ENCODE data around the gene HSPB8.

Gene HSPB8

DNA sequence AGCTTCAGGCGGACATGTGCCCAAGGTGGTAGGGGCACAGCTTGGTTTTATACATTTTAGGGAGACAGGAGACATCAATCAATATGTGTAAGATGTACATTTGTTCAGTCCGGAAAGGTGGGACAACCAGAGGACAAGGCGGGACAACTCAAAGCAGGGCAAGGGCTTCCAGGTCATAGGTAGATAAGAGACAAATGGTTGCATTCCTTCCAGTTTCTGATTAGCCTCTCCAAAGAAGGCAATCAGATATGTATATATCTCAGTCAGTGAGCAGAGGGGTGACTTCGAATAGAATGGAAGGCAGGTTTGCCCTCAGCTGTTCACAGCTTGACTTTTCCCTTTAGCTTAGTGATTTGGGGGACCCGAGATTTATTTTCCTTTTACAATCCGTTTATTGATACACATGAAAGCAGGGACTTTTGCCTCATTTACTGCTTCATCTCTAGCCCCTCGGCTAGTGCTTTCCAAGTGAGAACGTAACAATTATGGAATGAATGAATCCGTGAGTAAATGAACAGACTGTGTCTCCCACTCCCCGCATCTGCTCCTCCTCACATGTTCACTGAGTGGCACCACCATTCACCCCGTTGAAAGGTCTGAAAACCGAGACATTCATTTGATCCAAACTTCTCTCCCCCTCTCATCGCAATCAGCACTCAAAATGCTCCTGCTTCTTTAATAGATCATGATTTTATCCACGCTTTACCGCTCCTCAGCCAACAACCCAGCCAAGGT lies 6.9 kb upstream of the HSPB8 start:
- DNase-seq = no peak

DNA sequence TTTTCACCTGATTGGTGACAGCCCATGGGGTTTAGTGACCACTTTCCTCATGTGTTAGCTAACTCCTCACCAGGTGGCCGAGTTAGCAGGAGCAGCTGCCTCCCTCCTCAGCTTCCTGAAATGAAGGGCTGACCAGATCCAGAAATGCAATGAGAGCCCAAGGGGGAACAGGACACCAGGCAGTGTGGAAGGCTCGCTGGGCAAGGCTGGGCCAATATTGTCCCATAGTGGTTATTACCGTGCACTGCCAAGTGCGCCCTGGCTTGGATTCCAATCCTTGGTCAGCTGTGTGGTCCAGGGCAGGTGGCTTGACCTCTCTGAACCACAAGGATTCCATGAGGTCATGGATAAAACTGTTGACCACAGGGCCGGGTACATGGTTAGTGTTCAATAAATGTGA lies 3.6 kb upstream of the HSPB8 start:
- no peak for DNase-seq

GRCh38 chr12:119176267-119177055 lies 2.3 kb upstream of the HSPB8 start:
- no peak for DNase-seq

GRCh38 chr12:119177056-119177325 lies 1.7 kb upstream of the HSPB8 start:
- no peak for DNase-seq

DNA sequence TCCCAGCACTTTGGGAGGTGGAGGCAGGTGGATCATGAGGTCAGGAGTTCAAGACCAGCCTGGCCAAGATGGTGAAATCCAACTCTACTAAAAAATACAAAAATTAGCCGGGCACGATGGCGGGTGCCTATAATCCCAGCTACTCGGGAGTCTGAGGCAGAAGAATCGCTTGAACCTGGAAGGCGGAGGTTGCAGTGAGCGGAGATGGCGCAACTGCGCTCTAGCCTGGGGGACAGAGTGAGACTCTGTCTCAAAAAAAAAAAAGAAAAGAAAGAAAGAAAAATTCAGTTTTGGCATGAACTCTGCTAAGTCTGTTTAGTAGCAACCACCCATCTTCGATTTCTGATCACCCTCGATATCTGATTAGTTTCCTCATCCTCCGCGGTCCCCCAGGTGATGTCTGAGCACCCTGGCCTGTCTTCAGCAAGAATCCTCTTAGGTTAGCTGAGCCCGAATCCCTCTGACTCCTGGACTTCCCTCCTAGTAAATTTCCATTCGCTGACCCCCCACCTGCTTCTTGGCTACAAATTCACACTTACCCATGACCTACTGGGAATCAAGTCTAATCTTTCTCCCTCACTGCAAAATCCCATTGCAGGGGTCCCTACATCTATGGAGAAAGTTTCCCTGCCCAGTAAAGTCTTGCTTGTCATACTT lies 879 bp upstream of the HSPB8 start:
- no peak for DNase-seq

DNA sequence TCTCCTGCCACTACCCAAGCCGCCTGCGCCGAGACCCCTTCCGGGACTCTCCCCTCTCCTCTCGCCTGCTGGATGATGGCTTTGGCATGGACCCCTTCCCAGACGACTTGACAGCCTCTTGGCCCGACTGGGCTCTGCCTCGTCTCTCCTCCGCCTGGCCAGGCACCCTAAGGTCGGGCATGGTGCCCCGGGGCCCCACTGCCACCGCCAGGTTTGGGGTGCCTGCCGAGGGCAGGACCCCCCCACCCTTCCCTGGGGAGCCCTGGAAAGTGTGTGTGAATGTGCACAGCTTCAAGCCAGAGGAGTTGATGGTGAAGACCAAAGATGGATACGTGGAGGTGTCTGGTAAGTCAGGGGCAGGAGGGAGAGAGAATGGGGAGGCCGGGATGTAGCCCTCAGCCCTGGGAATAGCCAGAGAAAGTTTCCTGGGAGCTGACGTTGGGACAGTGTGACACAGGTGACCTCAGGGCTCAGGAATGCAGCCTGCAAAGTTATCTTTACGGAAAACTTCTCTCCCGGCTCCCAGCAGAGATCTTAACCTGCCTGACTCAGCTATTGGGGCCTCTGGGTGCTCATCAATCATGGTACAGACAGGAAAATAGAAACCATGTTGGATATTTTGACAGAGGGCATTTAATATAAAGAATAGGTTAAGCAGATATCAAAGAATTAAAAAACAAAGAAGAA lies 747 bp downstream of the HSPB8 start:
- no peak for DNase-seq

GRCh38 chr12:119180380-119181040 lies 1.8 kb downstream of the HSPB8 start:
- DNase-seq = no peak

- DNase-seq = no peak
Observed at GRCh38 chr12:119181202-119181601, 2.5 kb downstream of the HSPB8 start.

DNA sequence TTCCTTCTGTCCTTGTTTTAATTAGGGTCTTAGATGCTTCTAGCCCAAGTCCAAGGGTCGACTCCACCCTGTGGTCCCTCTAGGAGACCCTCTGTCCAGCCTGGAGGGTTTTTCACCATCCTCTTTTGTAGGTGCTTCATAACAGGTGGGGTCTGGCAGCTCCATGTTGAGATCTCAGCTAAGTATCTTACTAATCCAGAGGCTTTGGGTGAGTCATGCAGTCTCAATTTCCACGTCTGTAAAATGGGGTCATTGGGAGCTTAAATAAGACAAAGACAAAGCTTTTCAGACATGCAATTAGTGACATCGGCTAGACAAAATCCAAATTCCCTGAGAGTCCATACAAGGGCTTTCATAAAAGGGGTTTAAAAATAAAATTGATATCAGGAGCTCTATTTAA lies 3.2 kb downstream of the HSPB8 start:
- no peak for DNase-seq

GRCh38 chr12:119182701-119183493 lies 4.2 kb downstream of the HSPB8 start:
- no peak for DNase-seq

DNA sequence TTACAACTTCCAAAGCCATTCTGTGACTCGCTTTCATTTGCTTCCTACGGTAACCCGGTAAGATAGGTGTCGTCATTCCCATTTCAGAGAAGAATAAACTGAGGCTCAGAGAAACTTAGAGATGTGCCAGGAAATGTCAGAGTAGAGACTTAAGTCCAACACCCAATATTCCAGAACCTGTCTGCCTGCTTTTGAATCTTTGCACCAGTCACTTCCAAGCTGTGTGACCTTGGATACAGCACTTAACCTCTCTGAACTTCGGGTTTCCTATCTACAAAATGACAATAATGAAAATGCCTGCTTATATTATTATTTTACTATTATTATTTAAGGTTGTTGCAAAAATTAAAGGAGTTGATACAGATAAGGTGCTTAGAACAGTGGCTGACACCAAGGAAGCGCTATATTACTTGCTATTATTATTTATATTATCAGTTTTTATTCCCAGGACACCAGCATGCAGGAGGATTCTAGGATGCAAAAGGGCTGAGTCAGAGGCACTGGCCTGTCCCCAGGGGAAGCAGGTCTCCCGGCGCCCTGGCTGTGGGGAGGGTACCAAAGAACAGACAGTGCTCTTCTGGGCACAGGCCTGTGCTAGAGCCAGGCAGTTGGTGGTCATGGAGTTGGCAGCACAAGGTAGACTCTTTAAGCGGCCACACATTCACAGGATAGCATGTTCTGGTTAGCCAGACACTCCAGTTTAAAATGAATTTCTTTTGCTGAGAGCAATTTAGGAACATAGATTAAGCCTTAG lies 5.4 kb downstream of the HSPB8 start:
- no peak for DNase-seq

- no peak for DNase-seq
Observed at GRCh38 chr12:119195256-119195655, 16.5 kb downstream of the HSPB8 start.

DNA sequence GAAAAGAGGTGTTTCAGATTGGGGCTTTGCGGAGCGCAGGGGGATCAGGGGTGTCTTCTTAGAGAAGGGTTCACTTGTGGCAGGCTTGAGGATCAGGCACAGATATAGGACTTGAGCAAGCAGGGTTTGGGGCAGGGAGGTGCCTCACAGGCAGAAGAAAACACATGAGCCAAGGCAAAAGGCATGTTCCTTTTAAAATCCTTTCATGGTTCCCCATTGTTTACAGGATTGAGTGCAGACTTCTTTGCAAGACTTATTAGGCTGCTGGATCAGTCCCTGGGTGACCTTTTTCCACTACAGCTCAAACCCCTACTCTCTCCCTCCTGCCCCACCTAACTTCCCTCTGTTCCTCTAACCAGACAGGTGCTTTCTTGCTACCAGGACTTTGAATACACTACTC lies 19.7 kb downstream of the HSPB8 start:
- DNase-seq = no peak

GRCh38 chr12:119200601-119201000 lies 21.9 kb downstream of the HSPB8 start:
- DNase-seq = no peak

- DNase-seq = no peak
Observed at GRCh38 chr12:119201789-119202543, 23.2 kb downstream of the HSPB8 start.

DNA sequence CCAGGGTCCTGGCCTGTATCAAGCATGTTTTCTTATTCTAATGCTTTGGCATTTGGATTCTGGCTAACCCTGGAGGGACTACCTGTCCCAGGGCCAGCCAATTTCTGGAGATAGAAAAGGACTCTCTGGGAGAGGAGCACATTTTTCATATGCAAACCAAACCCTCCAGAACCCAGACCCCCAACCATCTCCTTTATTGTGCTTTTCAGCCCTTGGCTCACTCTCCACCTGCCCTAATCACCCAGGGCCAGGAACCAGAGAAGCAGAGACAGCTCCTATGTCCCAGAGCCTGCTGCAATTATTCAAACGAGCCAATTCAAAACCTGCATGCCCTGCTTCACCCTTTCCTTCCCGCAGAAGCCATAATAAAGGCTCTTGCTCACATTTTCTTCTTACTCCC lies 23.8 kb downstream of the HSPB8 start:
- DNase-seq = no peak

DNA sequence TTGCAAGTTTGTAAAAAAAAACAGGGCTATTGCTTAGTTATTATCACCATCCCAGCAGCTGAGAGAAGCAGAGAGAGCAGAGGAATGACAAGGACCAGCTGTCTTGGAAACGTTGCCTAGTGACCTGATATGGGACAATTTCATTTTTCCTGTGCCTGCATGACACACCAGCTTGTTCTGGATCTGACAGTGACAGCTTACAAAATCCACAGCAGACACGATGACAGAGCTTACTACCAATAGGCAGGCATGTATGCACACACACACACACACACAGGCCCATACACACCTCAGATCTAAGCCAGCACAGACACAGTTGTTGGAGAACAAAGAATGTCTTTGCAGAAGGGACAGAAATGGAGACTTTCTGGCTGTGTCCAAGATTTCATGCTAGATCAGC lies 25.4 kb downstream of the HSPB8 start:
- DNase-seq = no peak

- DNase-seq = no peak
Observed at GRCh38 chr12:119204671-119205285, 26.0 kb downstream of the HSPB8 start.

DNA sequence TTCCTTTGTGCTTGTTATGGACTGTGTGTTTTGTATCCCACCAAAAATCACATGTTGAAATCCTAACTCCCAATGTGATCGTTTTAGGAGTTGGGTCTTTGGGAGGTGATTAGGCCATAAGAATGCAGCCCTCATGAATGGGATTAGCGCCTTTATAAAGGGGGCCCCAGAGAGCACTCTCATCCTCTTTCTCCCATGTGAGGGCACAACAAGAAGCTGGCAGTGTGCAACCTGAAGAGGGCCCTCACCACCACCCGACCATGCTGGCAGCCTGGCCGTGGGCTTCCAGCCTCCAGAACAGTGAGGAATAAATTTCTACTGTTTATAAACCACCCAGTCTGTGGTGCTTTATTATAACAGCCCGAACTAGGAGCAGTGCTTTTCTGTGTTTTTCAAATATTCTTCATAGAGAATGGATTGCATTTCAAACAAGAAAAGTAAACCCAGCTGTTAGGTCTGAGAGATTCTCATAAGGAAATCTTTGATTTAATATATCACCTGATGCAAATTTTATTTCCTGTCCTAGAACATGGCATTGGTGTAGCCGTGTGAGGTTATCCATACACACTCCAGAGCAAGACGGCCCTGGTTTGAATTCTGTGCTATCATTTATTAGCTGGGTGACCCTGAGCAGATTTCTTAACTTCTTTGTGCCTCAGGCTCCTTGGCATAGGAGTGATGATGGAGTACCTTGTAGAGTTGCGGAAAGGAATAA lies 27.8 kb downstream of the HSPB8 start:
- DNase-seq = no peak

All from NCI-H2081 treated with DMSO at 0.1 percent for 48 hours (cell line).